RKO (cell line): ENCODE results near the gene EPS15.
"Not testable (repeated sequence)": the region's sequence is repeated elsewhere in the genome, so short reads cannot be mapped to it uniquely, and the experiment has no call there.

ENCODE experiments used
- DNase-seq: peaks from one replicate; pipeline ENCODE4 v3.0.0-alpha.2; 2016; ENCODE audit warnings: low spot score

EPS15 gene

GRCh38 chr1:51423073-51423821 is 95.8 kb downstream of the EPS15 start:
- DNase-seq, result no peak

- no peak for DNase-seq
These were observed 96.5 kb downstream of the EPS15 start for GRCh38 chr1:51422367-51423072.

DNA sequence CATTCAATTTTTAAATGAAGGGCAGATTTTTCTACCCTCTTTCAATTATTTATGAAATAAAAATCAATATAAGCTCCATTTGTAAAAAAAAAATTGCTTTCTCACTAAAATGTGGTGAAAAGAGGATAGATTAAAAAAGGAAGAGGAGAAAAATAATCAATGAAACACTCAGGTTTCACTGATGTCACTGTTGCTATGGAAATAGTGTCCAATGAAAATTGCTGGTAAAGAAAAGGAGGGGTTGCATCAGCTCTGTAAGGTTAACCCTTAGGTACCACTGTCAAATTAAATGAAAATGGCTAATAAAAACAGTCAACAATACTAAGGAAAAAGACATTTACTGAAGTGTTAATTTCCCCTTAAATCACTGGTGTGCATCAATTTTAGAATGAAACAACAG is 97.1 kb downstream of the EPS15 start:
- DNase-seq, result peak; percentile 49

DNA sequence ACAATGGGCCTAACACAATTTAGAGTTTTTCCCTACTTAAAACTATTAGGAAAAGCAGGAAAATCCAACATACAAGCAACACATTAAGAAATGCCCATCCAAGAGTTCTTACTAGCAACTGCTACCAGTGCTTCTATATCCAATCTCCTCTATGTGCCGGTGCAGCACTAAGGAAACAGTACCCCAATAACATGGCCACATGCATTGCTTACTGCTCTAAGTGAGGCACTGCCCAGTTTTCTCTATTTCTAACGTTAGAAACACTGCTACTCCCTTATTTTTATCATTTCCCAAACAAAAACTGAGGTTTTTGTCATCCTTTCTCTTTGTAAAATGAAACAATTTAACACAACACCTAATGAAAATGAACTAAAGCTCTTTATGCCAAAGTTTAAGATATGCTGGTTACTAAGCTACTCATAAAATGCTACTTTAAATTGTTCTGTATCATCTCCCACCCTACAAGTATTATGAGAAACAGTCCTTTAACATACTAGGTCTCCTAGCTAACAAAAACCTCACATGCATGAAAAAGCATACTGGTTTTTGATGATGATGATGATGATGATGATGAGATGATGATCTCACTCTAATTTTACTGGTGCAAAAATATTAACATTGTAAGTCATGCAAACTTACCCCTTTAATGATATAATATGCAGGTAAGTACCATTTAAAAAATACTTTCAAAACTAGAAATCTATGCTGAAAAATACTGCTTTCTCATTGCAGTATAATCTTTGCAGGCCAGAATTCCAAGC is 98.0 kb downstream of the EPS15 start:
- no peak for DNase-seq

DNA sequence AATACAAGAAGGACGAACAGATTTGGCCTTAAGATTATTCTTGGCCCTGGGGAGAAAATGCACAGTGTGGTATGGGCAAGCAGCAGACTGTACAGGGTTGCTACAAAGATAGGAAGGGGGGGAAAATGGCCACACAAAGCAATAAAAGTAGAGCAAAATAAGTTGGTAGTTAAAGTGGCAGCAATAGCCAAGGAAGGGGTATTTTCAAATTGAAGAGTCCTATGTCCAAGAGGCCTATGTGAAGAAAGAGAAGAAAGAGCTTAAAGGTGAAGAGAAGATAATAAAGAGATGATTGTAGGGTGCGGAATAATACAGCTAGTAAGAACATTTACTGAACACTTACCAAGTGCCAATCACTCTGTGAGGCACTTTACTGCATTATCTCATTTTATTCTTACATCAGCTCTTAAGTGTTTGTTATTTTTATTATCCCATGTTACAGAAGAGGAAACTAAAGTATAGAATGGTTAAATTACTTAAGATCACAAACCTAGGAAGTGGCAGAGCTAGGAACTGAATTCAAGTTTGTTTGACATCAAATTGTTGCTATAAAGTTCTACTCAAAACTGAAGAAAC is 100.6 kb downstream of the EPS15 start:
- DNase-seq, result no peak

- no peak for DNase-seq
These were observed 101.3 kb downstream of the EPS15 start for GRCh38 chr1:51417496-51418383.

- DNase-seq, result no peak
These were observed 102.2 kb downstream of the EPS15 start for GRCh38 chr1:51416910-51417309.

- no peak for DNase-seq
These were observed 103.1 kb downstream of the EPS15 start for GRCh38 chr1:51415963-51416362.

DNA sequence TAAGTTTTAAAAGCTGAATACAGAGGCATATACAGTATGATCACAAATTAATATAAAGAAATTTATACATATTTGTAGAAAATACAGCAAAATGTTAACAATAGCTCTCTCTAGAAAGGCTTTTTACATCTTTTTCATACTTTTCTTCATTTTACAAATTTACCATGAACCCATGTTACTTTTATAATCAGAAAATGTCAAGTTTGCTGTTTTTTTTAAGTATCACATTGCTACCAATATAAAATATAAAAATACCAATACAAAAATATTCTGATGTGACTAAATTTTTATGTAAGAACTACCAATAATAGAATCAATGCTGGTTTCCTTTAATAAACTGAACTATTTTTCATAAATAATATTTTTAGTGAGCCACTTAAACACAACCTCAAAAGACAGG is 104.3 kb downstream of the EPS15 start:
- no peak for DNase-seq

GRCh38 chr1:51411820-51412219 is 107.2 kb downstream of the EPS15 start:
- not testable (repeated sequence) for DNase-seq

- DNase-seq, result peak; percentile 21
These were observed 108.3 kb downstream of the EPS15 start for GRCh38 chr1:51410568-51411460.

GRCh38 chr1:51409755-51410541 is 109.1 kb downstream of the EPS15 start:
- not testable (repeated sequence) for DNase-seq

DNA sequence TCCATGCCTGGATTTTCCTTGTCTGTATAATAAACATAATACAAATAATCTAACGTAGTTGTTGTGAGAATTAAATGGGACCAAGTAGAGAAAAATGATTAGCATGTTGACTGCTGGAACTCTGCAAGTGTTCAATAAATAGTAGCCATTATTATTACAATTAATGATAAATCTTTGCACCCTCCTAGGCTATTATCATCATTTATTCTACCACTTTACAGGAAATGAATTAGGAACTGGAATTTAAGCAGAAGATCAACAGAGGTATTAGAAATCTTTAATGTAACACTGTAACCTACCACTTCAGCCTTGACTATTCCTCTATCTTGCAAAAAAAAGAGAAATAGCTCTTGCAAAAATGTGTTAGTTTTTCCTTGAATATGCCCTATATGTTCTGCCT is 126.8 kb downstream of the EPS15 start:
- no peak for DNase-seq

DNA sequence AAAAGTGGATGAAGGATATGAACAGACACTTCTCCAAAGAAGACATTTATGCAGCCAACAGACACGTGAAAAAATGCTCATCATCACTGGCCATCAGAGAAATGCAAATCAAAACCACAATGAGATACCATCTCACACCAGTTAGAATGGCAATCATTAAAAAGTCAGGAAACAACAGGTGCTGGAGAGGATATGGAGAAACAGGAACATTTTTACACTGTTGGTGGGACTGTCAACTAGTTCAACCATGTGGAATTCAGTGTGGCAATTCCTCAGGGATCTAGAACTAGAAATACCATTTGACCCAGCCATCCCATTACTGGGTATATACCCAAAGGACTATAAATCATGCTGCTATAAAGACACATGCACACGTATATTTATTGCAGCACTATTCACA is 128.4 kb downstream of the EPS15 start:
- not testable (repeated sequence) for DNase-seq

- not testable (repeated sequence) for DNase-seq
These were observed 131.8 kb downstream of the EPS15 start for GRCh38 chr1:51387288-51387687.

GRCh38 chr1:51386259-51386658 is 132.8 kb downstream of the EPS15 start:
- not testable (repeated sequence) for DNase-seq

- DNase-seq, result no peak
These were observed 133.3 kb downstream of the EPS15 start for GRCh38 chr1:51385776-51386175.

DNA sequence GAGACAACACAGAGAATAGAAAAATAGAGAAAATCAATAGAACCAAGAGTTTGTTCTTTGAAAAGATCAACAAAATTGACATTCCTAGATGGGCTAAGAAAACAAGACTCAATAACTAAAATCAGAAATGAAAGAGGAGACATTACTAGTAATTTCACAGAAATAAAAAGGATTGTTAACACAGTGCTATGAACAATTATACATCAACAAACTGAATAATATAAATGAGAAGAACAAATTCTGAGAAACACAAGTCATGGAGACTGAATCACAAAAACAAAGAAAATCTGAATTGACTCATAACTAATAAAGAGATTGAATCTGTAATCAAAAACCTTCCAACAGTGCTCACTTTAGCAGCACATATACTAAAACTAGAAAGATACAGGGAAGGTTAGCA is 137.1 kb downstream of the EPS15 start:
- no peak for DNase-seq

GRCh38 chr1:51380936-51381335 is 138.1 kb downstream of the EPS15 start:
- DNase-seq, result no peak

GRCh38 chr1:51378871-51379270 is 140.2 kb downstream of the EPS15 start:
- DNase-seq, result no peak
